Bronchial epithelial cell (primary cell): ENCODE results near the gene ZBP1. TPM values are rescaled to one million over a fixed set of nuclear protein-coding genes. Genes with fewer than 3 reads are reported as not detected.
A peak's percentile ranks its signal among the peaks of the same experiment; 100 is the strongest.

Experiments
- DNase-seq: peaks from one replicate; pipeline ENCODE4 v3.0.0-alpha.2; 2010; ENCODE audit warnings: low read depth
- FAIRE-seq: peaks from 2 replicates; lab custom pipeline; 2011; peaks lifted over from hg19 to GRCh38; lab: Jason Lieb, UNC
- H3K27me3 ChIP-seq: 2 replicates; pipeline ENCODE4 v1.5.1; 2011; ENCODE audit warnings: low read length; ENCODE audit not compliant: control insufficient read depth, insufficient read depth
- H3K36me3 ChIP-seq: 2 replicates; pipeline ENCODE4 v1.5.1; 2011; ENCODE audit warnings: low read length; ENCODE audit not compliant: control insufficient read depth, insufficient read depth
- H3K4me3 ChIP-seq: 2 replicates; pipeline ENCODE4 v1.5.1; 2011; ENCODE audit warnings: mild to moderate bottlenecking, low read depth, low read length, control low read depth
- total RNA-seq: library from RNA; depleted of rRNA; stranded (reverse); fragments of >200 nt; gene quantifications from 2 replicates; pipeline ENCODE4 v1.2.1, GENCODE V29; 2014
- TF ChIP-seq, protein P1 (sequence below): IDR thresholded peaks from 2 replicates; pipeline ENCODE4 v1.5.1; 2011; ENCODE audit warnings: mild to moderate bottlenecking, moderate library complexity, low read length, control low read depth, inconsistent platforms; ENCODE audit not compliant: insufficient read depth, severe bottlenecking

The ZBP1 gene
- total RNA-seq, 1 donor from 2014 or later: not detected

DNA sequence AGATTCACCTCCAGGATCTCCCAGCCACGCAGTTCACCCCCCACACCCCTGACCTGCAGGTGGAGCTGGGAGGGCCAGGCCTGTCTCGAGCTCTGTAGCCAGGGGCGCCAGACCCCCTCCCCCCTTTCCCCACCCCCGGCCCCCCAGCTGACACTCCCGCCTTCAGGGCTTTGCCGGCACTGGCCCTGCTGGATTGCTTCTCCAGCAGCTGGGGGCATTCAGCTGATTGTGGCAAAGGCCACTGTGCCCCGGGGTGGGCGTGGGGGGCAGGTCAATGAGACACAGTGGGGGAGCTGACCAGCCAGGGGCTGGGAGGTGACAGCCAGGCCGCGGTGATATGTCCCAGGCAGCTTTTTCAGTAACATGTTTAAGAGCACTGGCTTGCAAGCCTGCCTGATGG lies 22.2 kb downstream of the ZBP1 start:
- H3K4me3 ChIP-seq: no peak overlapping the region
- no peak for DNase-seq

DNA sequence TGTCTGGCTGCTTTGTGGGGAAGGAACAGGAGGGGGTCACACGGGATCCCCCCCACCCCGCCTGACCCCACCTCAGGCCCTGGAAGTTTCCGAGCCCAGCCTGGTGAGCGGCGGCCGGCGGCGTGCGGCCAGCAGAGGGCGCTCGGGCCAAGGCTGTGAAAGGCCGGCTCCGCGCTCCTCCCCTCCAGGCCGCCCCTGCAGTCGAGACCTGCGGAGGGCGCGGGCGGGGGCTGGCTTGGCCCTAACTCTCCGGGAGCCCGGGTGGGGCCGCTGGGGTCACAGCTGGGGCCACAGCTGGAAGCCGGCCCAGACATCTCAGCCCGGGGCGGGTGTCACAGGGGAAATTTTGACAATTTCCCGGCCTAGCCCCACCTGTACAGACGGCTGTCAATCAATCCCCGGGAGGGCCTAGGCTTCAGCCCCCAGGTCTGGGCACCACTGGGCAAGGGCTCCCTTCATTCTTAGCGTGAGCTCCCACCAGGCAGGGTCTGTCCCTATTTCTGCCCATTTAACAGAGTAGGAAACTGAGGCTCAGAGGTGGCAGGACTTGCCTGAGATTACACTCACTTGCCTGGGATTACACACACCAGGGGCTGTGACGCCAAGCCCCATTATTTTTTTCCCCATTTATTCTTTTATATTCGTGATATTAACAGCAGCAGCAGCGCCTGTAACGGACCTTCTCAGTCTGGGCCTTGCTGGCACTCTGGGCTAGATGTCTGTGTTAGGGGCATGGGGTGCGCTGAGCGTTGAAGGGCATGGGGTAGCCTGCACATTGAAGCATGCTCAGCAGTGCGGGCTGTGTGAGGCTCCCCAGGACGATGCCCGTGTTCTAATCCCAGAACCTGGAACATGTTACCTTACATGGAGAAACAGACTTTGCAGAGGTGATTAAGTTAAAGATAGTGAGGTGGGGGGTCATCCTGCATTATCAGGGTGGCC lies 23.0 kb downstream of the ZBP1 start:
- Histone ChIP-seq H3K36me3 (no peaks in the 10 kb centered on the region), H3K27me3 (peaks cover 2% of the 10 kb centered on the region), H3K4me3 (no peak overlapping the region)
- DNase-seq (no peak), FAIRE-seq (no peak)
- TF ChIP-seq, protein P1, sequence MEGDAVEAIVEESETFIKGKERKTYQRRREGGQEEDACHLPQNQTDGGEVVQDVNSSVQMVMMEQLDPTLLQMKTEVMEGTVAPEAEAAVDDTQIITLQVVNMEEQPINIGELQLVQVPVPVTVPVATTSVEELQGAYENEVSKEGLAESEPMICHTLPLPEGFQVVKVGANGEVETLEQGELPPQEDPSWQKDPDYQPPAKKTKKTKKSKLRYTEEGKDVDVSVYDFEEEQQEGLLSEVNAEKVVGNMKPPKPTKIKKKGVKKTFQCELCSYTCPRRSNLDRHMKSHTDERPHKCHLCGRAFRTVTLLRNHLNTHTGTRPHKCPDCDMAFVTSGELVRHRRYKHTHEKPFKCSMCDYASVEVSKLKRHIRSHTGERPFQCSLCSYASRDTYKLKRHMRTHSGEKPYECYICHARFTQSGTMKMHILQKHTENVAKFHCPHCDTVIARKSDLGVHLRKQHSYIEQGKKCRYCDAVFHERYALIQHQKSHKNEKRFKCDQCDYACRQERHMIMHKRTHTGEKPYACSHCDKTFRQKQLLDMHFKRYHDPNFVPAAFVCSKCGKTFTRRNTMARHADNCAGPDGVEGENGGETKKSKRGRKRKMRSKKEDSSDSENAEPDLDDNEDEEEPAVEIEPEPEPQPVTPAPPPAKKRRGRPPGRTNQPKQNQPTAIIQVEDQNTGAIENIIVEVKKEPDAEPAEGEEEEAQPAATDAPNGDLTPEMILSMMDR: peak; percentile 83

More for the DNA sequence above, 22.2 kb downstream of the ZBP1 start:
- FAIRE-seq: no peak
- H3K36me3 ChIP-seq: no peaks in the 10 kb centered on the region
- peaks cover 4% of the 10 kb centered on the region for H3K27me3 ChIP-seq
- TF ChIP-seq, protein P1: no peak

DNA sequence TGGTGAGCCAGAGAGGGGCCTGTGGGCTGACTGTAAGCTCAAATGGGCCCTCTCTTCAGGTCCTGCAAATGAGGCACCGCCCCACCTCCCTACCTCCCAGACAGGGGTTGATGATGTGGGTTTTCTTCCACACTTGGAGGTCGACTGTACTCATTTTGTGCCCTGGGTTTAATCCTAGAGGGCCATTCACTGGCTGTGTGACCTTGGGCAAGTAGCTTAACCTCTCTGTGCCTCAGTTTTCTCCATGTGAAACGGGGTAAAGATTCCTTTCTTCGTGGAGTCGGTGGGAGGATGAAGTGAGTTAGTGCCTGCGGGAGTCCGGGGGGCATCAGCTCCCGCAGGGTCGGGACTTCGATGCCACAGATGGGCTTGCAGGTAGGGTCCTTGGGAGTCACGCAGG lies 23.9 kb downstream of the ZBP1 start:
- no peaks in the 10 kb centered on the region for H3K36me3 ChIP-seq
- H3K27me3 ChIP-seq: peaks cover 2% of the 10 kb centered on the region
- DNase-seq (no peak), FAIRE-seq (no peak)
- no peak overlapping the region for H3K4me3 ChIP-seq
- TF ChIP-seq, protein P1: no peak

DNA sequence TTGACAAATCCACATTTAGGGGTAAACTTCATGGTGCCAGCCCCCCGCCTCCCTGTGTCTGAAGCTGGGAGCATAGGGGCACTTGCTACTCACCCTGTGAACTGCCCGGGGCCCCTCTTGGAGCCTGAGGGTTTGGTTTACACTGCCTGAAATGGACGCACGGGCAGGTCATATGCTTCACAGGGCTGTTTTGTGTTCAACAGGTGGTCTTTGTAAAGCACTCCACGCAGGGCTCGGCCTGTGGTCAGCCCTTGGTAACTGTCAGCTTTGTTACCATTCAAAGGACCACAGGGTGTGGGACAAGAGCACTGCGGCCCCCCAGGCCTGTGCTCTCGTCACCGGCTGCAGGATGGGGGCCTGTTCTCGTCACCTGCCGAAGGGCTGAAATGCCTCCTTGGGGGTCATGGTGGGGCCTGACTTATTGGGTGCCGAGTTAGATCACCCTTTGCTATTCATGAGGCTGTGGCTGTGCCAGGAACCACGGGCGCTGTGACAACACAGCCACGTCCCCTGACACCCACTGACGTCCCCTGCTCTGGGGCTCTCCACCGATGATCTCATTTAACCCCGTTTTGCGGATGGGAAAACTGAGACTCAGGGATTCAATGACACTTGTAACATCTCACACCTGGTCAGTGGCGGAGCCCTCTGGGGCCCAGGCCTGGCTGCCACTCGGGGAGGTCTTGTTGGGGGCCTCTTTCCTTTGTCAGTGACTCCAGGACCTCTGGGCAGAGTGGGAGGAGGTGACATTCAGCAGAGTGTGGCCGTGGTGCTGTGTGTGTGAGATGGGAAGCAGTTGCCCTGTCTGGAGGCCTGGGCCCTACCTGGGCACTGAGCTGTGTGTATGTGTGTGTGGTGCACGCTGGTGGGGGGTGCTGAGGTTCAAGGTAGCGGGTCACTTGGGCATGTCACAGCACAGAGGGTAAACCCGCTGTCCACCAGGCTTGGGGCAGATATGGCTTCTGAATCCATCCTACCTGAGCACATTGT lies 24.9 kb downstream of the ZBP1 start:
- no peak overlapping the region for H3K4me3 ChIP-seq
- DNase-seq (no peak), FAIRE-seq (no peak)
- TF ChIP-seq, protein P1: no peak
- no peaks in the 10 kb centered on the region for H3K36me3 ChIP-seq
- H3K27me3 ChIP-seq: no peaks in the 10 kb centered on the region

DNA sequence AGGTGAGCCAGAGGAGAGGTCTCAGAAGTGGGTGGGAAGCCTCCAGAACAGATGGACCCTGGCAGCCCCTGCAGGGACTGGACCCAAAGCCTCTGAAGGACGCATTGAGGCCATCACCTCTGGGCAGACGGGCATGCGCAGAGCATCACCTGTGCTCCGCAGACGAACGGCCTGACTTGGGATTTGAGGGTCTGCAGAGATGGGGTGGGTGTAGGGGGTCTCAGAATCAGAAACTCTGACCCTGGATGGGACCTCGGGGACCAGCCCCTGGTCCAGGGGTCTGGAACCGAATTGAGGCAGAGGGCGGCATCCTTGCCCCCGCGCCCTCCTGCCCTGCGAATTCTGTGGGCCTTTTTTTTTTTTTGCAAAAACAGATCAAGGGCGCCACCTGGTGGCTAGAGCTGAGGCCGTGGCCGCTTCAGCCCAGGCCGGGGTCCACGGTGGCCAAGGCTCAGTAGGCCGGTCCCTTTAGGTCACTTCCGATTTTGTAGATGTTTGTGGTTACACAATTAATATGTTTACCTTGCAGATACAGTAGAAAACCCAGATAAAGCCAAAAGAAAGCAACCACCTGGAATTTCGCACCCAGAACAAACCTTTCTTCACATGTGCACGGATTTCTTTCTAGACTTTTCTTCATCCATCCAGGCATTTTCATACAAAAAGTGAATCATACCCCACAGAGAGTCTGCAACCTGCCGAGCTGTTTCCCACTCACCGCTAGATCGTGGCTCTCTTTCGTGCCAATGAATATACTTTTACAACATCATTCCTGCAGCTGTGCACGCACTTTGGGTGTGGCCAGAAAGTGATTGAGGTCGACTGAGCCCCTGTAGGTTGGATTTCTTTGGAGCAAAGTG lies 25.9 kb downstream of the ZBP1 start:
- H3K27me3 ChIP-seq: no peaks in the 10 kb centered on the region
- TF ChIP-seq, protein P1: peak; percentile 85
- H3K36me3 ChIP-seq: no peaks in the 10 kb centered on the region
- FAIRE-seq (no peak), DNase-seq (no peak)
- no peak overlapping the region for H3K4me3 ChIP-seq
